HFF-Myc (cell line): ENCODE measurements around the gene CD47.
A peak's percentile ranks its signal among the peaks of the same experiment; 100 is the strongest.

ENCODE experiments used
- DNase-seq: peaks from one replicate; pipeline ENCODE4 v3.0.0-alpha.2; 2011; ENCODE audit warnings: low read depth; ENCODE audit errors: extremely low read depth
- H3K4me3 ChIP-seq: replicated peaks from 2 replicates; pipeline ENCODE4 v1.5.1; 2011; ENCODE audit warnings: low read depth, mild to moderate bottlenecking, control low read depth, low read length
- CTCF ChIP-seq: IDR thresholded peaks from 2 replicates; pipeline ENCODE4 v1.5.1; 2012; ENCODE audit warnings: mild to moderate bottlenecking, low read depth, low read length, control low read depth; ENCODE audit errors: missing control alignments

CD47 gene

GRCh38 chr3:108054935-108055334, 35.9 kb downstream of the CD47 start:
- no peak for TF ChIP-seq CTCF
- H3K4me3 ChIP-seq = no peak overlapping the region
- DNase-seq = no peak

- no peak for DNase-seq
- no peak overlapping the region for H3K4me3 ChIP-seq
- no peak for TF ChIP-seq CTCF
Measured at GRCh38 chr3:108053483-108053882, 37.3 kb downstream of the CD47 start.

- no peak for DNase-seq
- no peak for TF ChIP-seq CTCF
- H3K4me3 ChIP-seq = no peak overlapping the region
Measured at GRCh38 chr3:108053067-108053466, 37.8 kb downstream of the CD47 start.

- no peak overlapping the region for H3K4me3 ChIP-seq
Measured at GRCh38 chr3:108051005-108051404, 39.8 kb downstream of the CD47 start.

GRCh38 chr3:108047987-108048386, 42.8 kb downstream of the CD47 start:
- no peak for TF ChIP-seq CTCF
- no peak for DNase-seq
- no peak overlapping the region for H3K4me3 ChIP-seq

More at GRCh38 chr3:108051005-108051404, 39.8 kb downstream of the CD47 start:
- no peak for TF ChIP-seq CTCF
- DNase-seq = peak; percentile 11

- no peak overlapping the region for H3K4me3 ChIP-seq
- no peak for DNase-seq
- no peak for TF ChIP-seq CTCF
Measured at GRCh38 chr3:108046247-108046646, 44.6 kb downstream of the CD47 start.

- TF ChIP-seq CTCF = no peak
Measured at GRCh38 chr3:108044699-108045098, 46.1 kb downstream of the CD47 start.

More at GRCh38 chr3:108044699-108045098, 46.1 kb downstream of the CD47 start:
- DNase-seq = no peak
- H3K4me3 ChIP-seq = no peak overlapping the region
